A549 treated with AZD9567 at 1 μM for 4 hours (cell line): ENCODE results near the gene PRSS23. TPM values are rescaled to one million over a fixed set of nuclear protein-coding genes. Genes with fewer than 3 reads are reported as not detected.

Experiments used
- total RNA-seq: library from RNA; stranded (reverse); fragments of 200-300 nt; extraction: Qiagen RNA extraction; gene quantifications from 5 replicates; pipeline ENCODE4 v1.2.3, GENCODE V29; 2022; ENCODE audit not compliant: insufficient read depth

Gene PRSS23
- total RNA-seq = 362 to 492 TPM (median 409 TPM) in 5 replicates

GRCh38 chr11:86800076-86800959, at the start of gene PRSS23:
Gene PRSS23 (plus strand): TSS chr11:86800542. CDS start chr11:86807644, 7,102 bp downstream.

Other genes with a start within 250 kb of the PRSS23 start
- gene ME3, start 127.9 kb upstream of the PRSS23 start, total RNA-seq = 9.3 to 18.8 TPM (median 16.9 TPM) in 5 replicates
- 1.2 to 1.9 TPM (median 1.2 TPM) in 5 replicates for gene FZD4, start 154.9 kb downstream of the PRSS23 start, total RNA-seq
- 6.5 to 22.9 TPM (median 12.2 TPM) in 5 replicates for gene TMEM135, start 237.4 kb downstream of the PRSS23 start, total RNA-seq